EL (cell line): ENCODE data around the gene EBF3.

Source experiments
- DNase-seq: peaks from one replicate; pipeline ENCODE4 v3.0.0-alpha.2; 2016

The EBF3 gene

DNA sequence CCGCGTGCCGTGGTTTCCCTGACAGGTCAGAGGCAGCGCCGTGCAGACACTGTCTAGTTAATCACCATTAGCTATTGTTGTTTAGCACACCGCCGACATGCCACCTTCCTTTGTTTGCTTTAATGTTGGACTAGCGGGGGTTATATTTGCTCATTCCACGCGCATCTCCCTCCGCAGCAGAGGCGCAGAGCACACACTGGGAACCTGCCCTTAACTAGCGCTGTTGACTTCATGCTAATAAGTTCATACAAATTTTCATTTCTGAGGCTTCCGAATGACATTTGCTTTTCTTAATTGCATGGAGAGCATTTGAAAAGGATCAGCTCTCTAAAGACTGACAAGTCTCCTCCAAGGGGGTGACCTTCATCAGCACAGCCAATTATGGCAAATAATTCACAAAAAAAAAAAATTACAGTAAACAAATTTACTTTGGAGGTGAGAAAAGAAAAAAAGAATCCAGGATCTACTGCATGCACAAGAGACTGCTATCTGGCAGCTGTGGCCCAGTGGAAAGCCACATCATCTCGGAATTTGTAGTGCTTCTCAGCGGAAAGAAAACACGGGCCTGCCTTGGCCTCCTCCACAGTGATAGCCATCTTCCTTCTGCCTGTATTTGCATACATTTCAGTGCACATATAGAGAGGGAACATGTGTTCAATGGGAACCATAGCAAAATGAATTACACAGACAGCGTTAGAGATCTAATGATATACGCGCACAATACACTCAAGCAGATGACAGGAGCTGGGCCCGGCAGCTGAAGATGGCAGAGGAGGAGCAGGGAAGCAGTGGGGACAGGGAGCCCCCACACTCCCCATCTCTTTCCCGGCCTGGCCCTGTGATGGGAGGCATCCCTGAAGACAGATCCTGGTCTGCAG is 94.2 kb downstream of the EBF3 start:
- DNase-seq, result no peak

DNA sequence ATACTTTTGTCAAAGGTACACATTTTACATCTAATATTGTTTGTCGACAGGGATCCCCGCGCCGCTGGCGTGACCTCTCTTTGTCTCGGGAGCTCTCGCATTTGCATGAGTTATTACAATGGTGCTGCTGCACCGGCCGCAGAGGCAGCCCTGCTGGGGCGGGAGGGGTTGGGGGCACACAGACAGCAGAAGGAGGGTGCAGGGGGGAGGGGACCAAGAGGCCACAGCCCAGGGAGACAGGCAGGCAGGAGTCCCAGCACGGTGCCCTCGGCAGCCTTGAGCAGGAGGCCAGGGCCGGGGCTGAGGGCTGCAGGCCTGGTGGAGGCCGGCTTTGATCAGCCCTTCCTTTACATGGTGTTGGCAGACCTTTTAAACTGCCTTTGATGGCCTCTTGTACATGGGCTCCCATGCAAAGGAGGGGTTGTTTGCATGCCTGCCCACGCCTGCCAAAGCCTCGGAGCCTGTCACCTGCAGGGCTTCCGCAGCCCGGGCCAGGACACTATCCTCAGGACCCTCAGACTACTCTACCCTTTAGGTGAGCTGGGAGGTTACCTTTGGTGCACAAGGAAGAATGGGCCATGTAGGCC is 95.5 kb downstream of the EBF3 start:
- no peak for DNase-seq

DNA sequence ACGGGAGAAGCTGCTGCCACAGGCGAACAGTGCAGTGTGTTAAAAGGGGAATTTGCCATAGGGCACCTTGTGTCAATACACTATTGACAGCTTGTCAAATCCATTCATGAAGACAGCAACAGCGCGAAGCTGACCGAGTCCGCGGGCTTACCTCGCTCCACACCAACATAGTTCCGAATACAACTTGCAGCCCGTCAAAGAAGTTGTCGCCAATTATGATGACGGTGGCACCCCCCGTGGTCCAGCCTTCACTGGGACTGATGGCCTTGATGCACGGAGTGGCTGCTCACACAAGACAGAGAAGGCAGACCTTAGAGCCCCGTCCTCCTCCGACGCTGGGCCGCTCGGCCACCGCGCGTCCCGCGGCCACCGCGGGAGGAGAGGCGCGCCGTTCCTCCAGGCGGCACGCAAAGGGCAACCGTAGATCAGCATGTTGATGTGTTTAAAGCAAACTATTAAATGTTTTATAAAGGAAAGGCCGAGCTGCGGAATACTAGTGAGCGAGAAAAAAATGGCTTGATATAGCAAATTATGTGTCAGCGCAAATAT is 96.4 kb downstream of the EBF3 start:
- no peak for DNase-seq

DNA sequence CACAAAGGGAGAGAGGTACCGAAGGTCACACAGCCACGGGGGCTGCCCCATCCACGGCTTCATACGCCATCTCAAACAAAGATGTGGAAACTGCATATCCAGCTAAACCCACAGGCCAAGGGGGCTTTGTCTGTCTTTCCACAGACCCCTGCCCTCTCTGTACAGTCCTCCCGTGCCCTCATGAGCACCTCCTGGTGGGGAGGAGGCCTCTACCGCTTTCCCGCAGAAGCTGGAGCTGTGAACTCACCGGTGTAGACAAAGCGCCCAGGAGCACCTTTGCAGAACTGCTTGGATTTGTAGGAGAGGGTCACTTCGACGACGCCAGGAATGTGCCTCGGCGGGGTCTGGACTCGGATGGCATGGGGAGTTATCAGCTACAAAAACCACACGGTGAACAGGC is 97.2 kb downstream of the EBF3 start:
- DNase-seq, result no peak

DNA sequence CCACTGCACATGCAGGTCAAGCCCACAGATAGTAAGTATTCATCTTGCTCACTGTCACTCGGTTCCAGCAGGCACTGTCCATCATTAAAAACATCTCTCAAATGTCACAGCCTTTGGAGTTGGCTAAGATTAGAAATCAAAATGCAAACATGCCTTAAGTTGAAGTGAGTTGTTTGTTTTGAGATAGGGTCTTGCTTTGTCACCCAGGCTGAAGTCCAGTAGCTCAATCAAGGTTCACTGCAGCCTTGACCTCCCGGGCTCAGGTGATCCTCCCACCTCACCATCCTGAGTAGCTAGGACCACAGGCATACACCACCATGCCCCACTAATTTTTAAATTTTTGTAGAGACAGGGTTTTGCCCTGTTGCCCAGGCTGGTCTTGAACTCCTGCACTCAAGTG is 98.1 kb downstream of the EBF3 start:
- no peak for DNase-seq

DNA sequence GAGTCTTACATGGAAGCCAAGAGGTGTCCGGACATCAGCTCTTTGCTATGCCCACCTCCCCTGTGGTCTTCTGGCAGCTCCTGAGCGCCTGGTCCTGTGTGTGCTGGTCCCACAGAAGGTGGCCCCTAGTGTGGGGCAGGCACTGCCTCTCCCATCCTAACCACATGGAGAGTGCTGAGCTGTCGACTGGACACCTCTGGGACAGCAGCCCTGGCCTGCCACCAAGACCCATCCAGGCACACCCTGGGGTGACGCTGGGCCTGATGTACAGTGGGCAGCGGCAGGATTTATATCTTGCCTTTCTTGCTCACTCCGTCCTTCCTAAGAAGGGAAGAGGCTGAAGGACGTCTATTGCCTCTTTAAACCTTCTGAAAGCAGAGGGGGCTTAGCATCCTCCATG is 98.7 kb downstream of the EBF3 start:
- no peak for DNase-seq

DNA sequence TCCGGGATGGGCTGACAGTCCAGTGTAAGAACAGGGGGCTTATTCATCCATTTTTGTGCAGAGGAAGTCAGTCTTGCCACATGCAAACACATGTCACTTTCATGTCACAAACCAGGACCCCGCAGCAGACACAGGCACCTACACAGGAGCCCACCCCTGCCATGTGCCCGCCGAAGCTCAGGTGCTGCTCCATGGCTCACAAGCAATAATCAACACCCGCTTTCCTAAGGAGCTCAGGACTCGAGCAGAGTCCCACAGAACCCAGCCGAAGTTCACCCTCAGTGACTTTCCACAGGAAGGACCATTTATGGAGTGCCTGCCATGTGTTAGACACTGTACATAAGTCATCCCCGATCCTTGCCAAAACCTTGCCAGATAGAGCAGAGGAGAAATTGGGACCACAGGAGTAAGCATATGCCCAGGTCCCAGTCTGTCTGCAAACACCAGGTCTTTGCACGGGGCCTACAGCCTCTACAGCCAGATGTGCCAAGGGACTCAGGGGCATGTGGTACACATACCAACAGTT is 99.4 kb downstream of the EBF3 start:
- no peak for DNase-seq

DNA sequence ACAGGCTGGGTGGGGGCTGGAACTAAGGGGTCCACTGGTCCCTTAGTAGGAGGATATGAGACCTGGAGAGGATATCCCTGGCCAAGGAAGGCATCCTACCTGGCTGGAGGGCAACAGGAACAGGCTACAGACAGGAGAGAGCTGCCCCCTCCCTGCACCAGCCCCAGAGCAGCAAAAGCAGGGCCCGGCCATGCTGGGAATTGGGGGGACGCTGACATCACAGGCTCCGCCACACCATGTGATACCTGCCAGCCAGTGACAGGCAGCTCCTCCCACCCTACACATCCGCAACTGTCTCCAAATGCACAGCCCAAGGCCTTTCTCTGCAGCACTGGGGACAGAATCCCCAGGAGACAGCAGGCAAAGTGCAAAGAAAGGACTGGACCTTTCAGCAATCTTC is 100.0 kb downstream of the EBF3 start:
- no peak for DNase-seq

DNA sequence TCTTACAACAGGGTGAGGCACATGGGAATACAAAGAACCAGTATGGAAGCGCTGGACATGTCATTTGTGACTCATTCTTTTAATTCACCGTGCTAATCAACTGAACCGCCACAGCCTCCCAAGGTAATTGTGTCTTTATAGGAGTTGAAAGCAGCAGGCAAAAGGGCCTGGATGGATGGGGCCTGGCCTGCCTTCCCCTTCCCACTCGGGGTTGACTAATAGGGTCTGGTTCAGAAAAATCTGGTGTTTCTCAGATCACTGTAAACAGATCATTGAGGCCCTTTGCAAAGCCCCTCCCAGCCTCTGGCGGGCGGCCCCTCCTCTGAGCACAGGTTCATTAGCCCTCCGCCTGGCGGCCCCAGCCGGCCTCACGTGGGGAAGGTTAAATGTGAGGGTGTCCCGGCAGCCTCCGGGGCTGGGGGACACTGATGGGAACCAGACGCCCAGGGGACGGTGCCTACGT is 100.8 kb downstream of the EBF3 start:
- no peak for DNase-seq

DNA sequence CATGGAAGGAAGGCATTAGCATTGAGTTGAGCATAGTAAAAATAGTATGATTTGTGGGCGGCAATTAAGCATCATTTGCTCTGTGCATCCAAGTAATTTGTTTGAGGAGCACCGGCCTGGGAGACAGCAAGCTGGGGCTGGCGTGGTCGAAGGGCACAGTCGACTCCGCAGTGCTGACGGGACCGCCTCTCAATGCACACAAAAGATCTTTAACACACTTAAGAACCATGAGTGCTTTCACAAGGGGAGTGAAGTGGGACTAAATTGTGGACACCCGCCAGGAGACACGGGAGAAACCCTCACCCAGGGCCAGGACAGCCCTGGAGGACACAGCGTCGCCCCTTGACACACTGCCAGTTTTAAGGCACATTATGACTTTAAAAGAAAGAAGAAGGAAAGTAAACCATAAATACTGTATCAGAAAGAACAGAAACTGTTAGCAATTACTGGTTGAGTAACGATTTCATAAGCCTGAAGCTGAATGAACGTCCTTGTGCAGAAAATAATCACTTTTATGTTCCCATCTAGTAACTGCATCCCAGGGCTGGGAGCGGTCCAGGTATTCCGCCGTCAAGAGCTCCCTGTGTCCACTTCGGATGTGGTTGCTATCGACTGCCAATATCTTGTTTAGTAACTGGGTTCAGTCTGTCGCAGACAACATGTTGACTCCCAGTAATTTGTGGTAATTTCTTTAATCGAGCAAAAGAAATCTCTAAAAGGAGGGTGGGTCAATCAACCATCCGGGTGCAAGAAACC is 102.1 kb downstream of the EBF3 start:
- DNase-seq, result no peak

DNA sequence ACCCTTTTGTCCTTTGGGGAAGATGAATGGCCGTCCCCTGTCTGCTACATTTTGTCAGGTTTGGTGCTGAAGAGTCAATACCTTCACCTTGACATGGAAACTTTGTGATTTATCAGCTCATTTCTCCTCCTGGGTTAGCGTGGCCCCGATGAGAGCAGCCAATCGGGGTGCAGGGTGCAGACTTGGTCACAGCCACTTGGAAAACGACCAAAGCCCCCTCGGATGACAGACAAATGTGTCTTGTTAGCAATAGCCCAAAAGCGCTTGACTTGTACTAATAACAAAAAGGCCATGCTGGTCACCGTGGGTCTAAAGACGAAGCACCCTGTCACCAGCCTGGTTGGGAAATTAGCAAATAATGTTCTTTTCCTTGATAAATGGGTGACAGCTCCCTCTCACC is 103.7 kb downstream of the EBF3 start:
- DNase-seq, result no peak

DNA sequence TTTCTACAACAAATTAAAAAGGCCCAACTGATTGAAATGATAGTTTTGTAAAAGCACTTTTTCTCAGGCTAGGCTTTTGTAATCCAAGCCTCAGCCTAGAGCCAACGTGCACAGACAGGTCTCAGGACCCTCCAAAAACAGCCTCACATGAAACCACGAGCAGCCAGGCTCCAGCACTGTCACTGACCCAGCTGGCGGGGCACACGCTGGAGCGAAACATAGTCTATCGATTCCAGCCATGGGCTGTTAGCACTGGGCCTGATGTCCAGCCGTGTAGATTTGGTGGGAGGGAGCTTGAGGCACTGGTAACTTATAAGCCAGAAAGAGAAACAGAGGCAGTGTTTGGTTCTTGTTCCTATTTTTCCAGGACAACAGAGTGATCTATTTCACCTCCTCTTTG is 104.5 kb downstream of the EBF3 start:
- no peak for DNase-seq

DNA sequence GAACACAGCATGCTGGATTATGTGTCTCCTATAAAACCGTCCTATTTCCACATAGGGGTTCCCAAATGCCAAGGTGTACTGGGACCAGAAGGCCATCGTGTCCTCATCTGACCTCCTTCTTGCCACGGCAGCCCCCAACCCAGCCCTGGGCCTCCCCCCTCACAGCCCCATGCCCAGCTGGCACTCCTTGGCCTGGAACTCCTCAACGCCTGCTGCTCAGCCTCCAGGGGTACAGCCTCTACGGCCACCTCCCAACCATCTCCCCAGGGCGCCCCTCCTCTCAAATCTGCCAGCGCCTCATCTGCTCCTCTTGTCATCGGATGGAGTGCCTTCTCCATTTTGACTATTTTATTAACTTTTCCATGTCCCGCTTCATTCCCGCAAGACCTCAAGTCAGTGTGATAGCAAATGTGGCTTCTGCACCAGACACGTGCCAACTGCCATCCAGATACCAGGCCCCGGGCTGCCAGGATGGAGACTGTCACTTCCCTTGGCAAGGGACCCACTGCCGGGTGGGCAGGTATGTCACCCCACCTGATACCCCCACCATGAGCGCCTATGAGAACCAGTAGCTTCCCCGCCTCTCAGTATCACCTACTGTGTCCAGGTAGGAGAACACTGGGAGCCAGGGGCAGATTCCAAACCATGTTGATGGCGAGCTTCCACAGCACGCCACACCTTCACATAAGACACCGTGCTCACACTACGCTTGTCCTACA is 106.7 kb downstream of the EBF3 start:
- DNase-seq, result no peak

DNA sequence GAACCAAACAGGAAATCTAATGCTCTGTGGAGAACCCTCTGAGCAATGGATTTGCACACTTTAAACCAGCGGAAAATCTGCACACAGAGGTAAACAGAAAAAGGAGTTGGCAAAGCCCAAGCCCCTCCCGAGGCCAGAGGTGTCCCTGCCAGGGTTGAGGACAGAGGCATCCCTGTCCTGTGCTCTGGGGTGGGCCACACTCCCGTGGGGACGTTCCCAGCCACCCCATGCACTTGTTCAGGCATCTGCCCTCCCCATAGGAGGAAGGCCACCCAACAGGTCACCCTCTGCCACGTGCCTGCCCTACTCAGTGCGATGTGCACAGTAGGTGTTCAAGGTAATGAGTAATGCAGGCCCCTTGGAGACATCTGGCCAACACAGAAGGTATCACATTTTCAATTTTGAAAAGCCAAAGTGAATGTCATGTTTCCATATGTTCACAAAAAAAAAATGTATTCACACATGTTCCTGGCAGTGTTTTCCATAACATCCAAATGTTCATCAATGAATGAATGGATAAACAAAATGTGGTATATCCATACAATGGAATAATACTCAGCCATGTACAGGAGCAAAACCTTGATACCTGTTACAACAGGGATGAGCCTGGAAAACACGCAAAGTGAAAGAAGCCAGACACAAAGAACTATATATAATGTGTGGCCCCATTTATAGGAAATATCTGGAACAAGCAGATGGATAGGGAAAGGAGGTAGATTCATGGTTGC is 108.1 kb downstream of the EBF3 start:
- DNase-seq, result no peak

DNA sequence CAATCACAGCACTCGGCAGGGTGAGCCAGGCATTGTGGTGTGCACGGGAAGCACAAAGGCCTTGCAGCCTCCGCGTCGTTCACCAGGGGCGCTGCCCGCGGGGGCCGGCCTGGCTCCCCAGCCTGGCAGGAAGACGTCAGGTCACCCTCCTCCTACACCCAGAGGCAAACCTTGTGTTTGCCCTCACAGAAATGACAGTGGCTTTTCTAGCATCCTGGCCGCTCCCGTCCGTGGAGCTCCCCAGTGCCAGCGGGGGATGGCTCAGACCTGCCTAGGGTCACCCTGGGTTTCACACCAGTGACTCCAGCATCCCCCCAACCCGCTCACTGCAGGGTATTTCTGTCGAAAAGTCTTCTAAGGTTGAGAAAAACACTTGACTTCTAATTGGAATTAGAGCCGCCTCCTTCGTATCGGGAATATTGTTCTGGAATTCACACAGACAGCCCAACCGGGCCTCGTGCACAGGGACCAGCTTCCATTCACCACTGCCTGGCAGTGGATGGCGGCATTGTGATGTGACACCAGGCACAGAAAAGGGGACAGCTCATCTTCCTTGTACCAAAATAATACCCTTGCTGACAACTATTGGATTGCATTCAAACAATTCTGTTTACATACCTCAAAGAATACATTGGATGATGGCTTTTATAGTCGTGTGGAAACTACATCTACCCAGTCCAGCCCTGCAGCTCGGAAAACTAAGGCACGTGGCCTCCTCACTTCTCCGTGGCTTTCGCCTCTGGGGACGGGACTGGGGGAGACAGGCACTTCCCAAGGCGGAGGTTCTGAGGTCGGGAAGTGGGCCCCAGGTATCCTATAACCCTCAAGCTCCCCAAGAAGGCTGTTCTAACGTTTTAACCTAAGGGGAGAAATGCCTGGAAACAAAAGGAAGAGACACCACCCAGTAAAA is 109.0 kb downstream of the EBF3 start:
- DNase-seq, result no peak

DNA sequence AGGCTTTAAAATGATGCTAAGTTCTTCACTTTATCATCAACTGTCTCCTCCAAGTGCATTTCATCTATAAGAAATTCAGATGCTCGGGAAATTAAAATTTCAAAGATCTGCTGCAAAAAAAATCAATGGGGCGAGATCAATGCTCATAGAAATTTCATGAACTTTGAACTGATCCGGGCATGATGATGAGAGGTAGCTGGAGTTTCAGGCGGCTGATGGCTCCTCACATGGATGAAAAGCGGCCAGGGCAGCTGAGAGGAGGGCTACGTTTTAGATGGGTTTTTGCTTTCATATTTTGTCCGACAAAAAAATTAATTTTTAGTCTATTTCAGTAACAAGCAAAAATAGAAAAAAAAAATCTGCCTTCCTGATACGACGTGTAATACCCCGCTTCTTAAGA is 109.9 kb downstream of the EBF3 start:
- no peak for DNase-seq

DNA sequence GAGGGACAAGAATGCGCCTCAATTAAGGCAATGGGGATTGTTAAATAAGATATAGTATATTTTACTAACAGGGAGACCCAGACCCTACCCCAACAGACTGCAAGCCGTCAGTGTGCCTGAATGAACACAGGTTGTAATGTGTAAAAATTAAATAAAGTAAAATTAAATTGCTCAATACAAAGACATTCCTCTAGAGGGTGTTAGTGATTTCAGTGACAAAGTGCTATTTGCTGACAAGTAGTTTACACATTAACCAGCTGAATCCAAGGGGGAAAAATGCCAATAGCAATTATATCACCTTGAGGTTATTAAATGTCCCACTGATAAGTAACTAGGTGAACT is 110.5 kb downstream of the EBF3 start:
- no peak for DNase-seq

DNA sequence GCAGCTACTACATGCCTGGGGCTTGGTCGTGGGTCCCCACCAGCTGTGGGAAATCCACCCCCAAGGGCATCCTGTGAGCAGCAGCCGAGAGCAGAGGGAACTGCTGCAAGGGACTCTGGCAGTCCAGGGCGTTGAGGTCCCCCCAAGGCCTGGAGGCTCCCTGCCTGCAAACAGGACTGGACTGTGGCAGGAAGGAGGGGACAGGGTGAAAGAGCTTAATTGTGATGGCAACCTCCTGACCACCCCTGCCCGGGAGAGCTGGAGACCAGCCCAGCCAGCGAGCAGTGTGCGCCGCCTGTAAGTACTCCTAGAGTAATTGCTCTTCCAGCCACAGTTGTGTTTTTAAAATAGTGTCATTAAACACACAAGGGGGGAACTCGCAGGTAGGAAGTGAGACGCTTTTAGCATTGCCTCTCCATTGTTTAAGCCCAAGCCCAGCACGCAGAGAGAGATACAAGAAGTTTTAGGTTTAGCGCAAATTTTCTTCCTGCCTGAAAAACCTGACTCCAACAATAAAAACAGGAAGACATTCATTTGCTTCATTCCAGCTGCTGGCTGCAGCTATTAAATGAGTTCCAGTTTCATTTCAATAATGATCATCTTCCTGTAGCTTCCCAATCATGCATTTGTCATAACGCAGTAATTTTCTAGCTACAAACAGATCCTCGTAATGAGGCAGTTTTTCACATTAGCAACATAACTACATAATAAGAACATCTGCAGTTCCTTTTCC is 111.1 kb downstream of the EBF3 start:
- no peak for DNase-seq

DNA sequence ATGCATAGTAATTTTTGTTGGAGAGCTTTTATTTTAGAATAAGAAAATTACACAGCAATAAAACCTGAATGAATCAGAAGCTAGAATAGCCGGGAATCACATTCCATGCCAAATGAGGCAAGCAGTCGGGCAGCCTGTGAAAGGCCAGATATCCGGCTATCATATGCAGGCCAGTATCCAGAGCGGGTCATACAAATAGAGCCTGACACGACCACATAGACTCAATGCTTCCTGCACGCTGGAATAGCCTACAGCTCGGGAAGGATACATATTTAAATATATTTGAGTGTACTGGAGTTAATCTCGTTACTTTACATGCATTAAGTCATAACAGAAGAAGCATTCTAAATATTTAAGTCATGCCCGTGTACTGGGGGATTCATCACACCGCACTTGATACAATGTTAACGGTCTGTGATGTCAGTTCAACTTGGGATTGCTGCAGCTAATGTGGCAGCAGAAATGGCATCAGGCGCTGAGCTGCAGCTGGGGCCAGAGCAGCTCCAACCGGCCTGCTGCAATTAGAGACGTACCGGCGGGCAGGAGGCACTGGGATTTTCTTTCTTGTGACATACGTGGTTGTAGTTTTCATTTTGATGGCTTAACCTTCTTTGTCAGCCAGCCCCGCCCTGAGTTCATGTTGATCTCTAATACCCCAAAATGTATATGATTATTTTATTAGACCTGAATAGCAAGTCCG is 112.0 kb downstream of the EBF3 start:
- DNase-seq, result no peak

DNA sequence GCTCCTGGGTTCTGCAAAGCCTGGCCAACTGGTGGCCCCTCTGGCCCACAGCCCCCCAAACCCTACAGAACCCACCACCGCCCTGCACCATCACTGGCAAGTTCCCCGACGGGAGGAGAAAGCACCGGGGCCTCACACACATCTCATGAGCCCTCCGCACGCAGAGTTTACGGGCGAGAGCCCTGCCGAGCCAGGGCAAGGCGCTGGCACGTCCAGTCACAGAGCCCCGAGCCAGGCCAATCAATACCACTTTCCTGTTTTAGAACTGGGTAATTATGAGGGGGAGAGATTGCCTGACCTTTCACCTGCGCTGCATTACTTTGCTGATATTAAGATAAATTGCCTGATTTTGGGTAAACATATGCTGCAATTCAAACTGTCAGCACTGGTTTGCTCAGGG is 113.3 kb downstream of the EBF3 start:
- DNase-seq, result no peak
